Measurements from ENCODE around the gene PTGES3L. TPM values are rescaled to one million over a fixed set of nuclear protein-coding genes. Genes with fewer than 3 reads are reported as not detected.

The PTGES3L gene
- total and polyA plus RNA-seq, 2 of the 13 experiments (the other 11 are each of a cell fraction or from before 2014, with no cell fraction given): 1.2 to 2.9 TPM

DNA sequence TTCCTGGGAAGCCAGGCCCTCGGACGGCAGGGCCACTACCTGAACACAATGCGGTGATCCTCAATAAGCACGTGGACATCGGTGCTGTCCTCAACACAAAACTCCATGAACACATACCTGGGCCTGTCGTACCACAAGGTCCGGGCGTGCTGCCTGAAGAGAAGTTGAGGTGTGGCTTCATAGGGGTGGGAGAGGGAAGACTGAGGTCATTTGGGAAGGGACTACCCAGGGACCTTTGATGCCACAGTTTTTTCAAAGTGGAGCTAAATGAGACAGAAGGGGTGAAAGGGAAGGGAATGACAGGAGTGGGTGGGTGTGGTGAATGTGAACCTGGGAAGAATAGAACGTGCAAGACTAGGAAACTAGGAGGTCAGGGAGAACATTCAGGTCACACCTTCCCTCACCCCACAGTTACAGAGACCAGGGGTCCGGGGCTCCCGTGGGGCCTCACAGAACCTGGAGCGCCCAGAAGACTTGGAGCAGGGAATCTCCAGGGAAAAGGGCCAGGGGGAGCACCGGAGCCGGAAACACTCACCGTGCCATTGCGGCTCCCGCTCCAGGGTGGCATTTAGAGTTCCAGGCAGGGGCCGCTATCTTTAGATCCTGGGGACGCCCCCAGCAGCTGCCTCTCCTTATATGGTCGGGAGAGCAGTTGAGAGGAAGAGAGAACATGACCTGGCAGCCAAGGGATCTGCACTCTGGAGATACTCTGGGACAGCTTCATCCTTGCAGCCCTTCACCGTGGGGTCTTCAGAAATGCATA is at the start of gene PTGES3L (continued):
- TF ChIP-seq, protein P1, sequence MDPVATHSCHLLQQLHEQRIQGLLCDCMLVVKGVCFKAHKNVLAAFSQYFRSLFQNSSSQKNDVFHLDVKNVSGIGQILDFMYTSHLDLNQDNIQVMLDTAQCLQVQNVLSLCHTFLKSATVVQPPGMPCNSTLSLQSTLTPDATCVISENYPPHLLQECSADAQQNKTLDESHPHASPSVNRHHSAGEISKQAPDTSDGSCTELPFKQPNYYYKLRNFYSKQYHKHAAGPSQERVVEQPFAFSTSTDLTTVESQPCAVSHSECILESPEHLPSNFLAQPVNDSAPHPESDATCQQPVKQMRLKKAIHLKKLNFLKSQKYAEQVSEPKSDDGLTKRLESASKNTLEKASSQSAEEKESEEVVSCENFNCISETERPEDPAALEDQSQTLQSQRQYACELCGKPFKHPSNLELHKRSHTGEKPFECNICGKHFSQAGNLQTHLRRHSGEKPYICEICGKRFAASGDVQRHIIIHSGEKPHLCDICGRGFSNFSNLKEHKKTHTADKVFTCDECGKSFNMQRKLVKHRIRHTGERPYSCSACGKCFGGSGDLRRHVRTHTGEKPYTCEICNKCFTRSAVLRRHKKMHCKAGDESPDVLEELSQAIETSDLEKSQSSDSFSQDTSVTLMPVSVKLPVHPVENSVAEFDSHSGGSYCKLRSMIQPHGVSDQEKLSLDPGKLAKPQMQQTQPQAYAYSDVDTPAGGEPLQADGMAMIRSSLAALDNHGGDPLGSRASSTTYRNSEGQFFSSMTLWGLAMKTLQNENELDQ (CRISPR knock-in tag; IDR thresholded peaks at IDR 0.05; ENCODE audit: borderline replicate concordance): no peak
- TF ChIP-seq CENPX (CRISPR knock-in tag; IDR thresholded peaks at IDR 0.05) (no peak), NR2F1 (CRISPR knock-in tag; IDR thresholded peaks at IDR 0.05) (no peak), ZNF761 (CRISPR knock-in tag; conservative IDR thresholded peaks at IDR 0.05) (no peak), YEATS4 (CRISPR knock-in tag; IDR thresholded peaks at IDR 0.05; ENCODE audit: borderline replicate concordance) (peak; percentile 4; the same call in 1 of the 2 replicates), RFX5 (IDR thresholded peaks at IDR 0.05; ENCODE audit: low read depth, low read length) (0 out of 2 replicates have a peak, but pooled peaks have one; percentile 18), ZNF577 (CRISPR knock-in tag; IDR thresholded peaks at IDR 0.05; ENCODE audit: borderline replicate concordance, low read depth) (no peak), NFIC (IDR thresholded peaks at IDR 0.05; ENCODE audit: low read length) (no peak), FOXO1 (CRISPR knock-in tag; IDR thresholded peaks at IDR 0.05) (no peak), STAG1 (CRISPR knock-in tag; IDR thresholded peaks at IDR 0.05) (peak; percentile 12; the same call in 1 of the 2 replicates), HHEX (CRISPR knock-in tag; IDR thresholded peaks at IDR 0.05) (0 out of 2 replicates have a peak, but pooled peaks have one; percentile 21), POLR2A (IDR thresholded peaks at IDR 0.05; ENCODE audit: insufficient read depth in 1 of 2, low read depth in 2 of 2, low read length in 2 of 2) (peak; percentile 51 to 57; a peak in 2 of 4 replicates), FOXC1 (CRISPR knock-in tag; IDR thresholded peaks at IDR 0.05; ENCODE audit: borderline replicate concordance) (0 out of 2 replicates have a peak, but pooled peaks have one; percentile 12), ZNF562 (CRISPR knock-in tag; IDR thresholded peaks at IDR 0.05; ENCODE audit: borderline replicate concordance) (no peak)
- TF ChIP-seq, protein P2, sequence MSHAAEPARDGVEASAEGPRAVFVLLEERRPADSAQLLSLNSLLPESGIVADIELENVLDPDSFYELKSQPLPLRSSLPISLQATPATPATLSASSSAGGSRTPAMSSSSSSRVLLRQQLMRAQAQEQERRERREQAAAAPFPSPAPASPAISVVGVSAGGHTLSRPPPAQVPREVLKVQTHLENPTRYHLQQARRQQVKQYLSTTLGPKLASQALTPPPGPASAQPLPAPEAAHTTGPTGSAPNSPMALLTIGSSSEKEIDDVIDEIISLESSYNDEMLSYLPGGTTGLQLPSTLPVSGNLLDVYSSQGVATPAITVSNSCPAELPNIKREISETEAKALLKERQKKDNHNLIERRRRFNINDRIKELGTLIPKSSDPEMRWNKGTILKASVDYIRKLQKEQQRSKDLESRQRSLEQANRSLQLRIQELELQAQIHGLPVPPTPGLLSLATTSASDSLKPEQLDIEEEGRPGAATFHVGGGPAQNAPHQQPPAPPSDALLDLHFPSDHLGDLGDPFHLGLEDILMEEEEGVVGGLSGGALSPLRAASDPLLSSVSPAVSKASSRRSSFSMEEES (CRISPR knock-in tag; IDR thresholded peaks at IDR 0.05): no peak; the same call in 1 of the 2 replicates
- TF ChIP-seq, protein P3, sequence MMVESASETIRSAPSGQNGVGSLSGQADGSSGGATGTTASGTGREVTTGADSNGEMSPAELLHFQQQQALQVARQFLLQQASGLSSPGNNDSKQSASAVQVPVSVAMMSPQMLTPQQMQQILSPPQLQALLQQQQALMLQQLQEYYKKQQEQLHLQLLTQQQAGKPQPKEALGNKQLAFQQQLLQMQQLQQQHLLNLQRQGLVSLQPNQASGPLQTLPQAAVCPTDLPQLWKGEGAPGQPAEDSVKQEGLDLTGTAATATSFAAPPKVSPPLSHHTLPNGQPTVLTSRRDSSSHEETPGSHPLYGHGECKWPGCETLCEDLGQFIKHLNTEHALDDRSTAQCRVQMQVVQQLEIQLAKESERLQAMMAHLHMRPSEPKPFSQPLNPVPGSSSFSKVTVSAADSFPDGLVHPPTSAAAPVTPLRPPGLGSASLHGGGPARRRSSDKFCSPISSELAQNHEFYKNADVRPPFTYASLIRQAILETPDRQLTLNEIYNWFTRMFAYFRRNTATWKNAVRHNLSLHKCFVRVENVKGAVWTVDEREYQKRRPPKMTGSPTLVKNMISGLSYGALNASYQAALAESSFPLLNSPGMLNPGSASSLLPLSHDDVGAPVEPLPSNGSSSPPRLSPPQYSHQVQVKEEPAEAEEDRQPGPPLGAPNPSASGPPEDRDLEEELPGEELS (CRISPR knock-in tag; IDR thresholded peaks at IDR 0.05): peak; percentile 6; the same call in 1 of the 2 replicates
- TF ChIP-seq, protein P4, sequence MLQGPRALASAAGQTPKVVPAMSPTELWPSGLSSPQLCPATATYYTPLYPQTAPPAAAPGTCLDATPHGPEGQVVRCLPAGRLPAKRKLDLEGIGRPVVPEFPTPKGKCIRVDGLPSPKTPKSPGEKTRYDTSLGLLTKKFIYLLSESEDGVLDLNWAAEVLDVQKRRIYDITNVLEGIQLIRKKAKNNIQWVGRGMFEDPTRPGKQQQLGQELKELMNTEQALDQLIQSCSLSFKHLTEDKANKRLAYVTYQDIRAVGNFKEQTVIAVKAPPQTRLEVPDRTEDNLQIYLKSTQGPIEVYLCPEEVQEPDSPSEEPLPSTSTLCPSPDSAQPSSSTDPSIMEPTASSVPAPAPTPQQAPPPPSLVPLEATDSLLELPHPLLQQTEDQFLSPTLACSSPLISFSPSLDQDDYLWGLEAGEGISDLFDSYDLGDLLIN (CRISPR knock-in tag; IDR thresholded peaks at IDR 0.05; ENCODE audit: borderline replicate concordance): 0 out of 2 replicates have a peak, but pooled peaks have one; percentile 10

Measured in HepG2 (cell line).